HG02870 (cell line): ENCODE measurements around the gene MC4R.
A peak's percentile ranks its signal among the peaks of the same experiment; 100 is the strongest.
"Not testable (repeated sequence)": the region's sequence is repeated elsewhere in the genome, so short reads cannot be mapped to it uniquely, and the experiment has no call there.

Experiments
- ATAC-seq: cut with Tn5 transposase; IDR thresholded peaks from one replicate; pipeline ENCODE4 v1.9.1; 2021; ENCODE audit warnings: mild to moderate bottlenecking, moderate library complexity; ENCODE audit not compliant: unreplicated experiment

MC4R gene

DNA sequence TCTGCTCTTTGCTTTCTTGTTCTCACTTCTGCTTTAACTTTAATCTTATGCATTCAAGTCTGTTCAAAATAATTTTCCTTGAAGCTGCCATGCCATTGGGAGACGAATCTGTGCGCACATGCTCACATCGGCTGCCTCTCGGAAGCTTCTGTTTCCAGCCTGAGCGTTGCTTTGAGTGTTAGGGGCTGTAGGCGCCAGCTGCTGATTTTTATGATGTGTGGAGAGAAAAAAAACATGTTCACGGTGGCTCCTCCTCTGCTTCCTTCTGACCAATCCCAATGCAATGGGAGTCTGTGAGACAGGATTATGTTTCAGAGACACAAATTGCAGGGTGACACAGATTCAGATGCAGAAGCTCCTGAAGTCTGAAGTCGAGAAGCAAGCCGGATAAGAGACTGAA is at the start of gene MC4R:
MC4R (minus strand) TSS at position 180 of the 400 bp plus-strand sequence. CDS start 426 bp downstream, outside the sequence.
- no peak for ATAC-seq

DNA sequence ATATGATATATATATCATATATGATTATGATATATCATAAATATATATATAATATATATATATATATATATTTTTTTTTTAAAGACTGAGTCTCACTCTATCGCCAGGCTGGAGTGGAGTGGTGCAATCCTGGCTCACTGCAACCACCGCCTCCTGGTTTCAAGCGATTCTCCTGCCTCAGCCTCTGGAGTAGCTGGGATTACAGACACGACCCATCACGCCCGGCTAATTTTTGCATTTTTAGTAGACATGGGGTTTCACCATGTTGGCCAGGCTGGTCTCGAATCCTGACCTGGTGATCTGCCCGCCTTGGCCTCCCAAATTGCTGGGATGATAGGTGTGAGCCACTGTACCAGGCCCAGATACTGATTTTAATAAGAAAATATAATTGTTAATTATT is 49.7 kb upstream of the MC4R start:
- not testable (repeated sequence) for ATAC-seq

GRCh38 chr18:60421356-60422118 is 49.0 kb upstream of the MC4R start:
- ATAC-seq, result no peak

DNA sequence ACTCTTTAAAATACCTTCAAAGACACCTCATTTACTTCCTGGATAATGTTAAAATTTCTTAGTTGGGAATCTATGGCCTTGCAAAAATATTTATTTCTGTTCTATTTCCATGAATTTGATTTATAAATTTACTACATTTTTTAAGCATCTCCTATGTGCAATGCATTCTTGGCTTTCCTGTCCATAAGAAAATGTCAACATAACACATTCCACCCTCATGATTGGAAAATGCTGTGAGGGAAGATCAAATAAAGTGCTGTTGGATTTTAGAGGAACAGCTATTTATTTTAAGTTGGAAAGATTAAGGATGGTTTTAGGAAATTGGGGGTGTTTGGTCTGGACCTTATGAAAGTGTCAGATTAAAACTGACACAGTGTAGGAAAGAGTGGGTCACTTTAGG is 45.4 kb upstream of the MC4R start:
- ATAC-seq, result no peak

GRCh38 chr18:60413944-60414547 is 41.5 kb upstream of the MC4R start:
- peak; percentile 61 for ATAC-seq

- ATAC-seq, result no peak
Observed at GRCh38 chr18:60411715-60412114, 39.1 kb upstream of the MC4R start.

- ATAC-seq, result no peak
Observed at GRCh38 chr18:60406721-60407120, 34.1 kb upstream of the MC4R start.

DNA sequence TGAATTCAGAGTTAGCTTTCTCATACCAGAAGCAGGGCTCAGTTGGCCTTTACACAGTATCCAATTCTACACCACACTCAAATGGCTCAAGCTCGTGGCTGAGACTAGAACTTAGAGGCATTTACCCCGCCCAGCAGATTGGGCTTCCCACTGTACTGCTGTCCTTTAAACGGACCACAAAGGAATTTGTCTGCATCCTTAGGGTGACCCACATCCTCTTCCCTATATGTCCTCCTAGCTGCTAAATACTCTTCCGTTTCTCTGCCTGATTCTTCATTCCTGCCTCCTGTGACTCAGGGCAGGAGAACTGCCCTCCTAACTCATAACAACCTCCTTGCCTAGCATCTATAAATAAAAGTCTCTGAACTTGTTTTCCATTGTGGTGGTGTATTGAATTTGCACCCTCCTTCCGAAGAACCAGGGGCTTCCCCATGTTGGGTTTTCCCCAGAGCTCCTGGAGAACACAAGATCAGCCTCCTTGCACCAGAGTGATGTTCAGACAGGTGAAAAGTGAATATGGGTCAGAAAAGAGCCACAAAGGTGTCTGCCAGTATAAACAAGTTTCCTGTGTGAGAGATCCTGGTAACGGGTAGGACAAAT is 32.0 kb upstream of the MC4R start:
- ATAC-seq, result no peak

GRCh38 chr18:60401346-60401745 is 28.8 kb upstream of the MC4R start:
- no peak for ATAC-seq

- ATAC-seq, result no peak
Observed at GRCh38 chr18:60391571-60392226, 19.1 kb upstream of the MC4R start.

- ATAC-seq, result no peak
Observed at GRCh38 chr18:60389314-60389713, 16.7 kb upstream of the MC4R start.

DNA sequence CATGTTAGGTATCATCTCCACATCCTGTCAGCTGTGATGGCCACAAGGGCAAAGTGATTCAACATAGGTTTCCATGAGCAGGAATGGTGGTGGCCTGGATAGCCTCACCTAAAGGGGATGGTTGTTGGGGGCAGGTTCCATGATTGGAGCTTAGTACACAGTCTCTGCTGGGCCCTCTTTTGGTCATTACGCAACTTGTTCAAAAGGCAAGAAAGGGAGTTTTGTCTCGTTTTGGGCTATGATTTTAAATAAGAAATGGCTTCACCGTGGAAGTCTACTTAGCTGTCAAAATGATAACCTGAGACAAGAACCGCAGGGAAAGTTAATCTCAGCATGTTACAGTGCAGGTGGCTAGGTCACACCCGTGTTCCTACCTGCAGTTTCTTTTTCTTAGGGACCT is 13.1 kb upstream of the MC4R start:
- no peak for ATAC-seq

DNA sequence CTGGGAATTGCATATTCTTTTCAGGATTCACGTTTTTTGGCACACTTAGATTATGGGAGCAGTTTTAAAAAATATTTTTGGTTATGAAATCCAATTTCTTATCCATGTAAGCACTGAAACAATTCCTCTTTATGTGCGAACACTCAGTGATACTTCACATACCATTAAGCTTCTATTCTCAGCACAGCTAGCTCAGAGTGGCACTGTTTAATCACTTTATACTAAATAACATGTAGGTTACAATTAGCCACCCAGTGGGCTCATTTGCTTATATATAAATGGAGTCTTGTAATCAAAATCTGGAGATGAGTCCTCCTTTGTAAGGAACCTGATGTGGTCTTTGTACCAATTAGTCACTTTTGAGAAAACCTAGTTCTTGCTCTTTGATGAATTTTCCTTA is 11.3 kb upstream of the MC4R start:
- no peak for ATAC-seq

DNA sequence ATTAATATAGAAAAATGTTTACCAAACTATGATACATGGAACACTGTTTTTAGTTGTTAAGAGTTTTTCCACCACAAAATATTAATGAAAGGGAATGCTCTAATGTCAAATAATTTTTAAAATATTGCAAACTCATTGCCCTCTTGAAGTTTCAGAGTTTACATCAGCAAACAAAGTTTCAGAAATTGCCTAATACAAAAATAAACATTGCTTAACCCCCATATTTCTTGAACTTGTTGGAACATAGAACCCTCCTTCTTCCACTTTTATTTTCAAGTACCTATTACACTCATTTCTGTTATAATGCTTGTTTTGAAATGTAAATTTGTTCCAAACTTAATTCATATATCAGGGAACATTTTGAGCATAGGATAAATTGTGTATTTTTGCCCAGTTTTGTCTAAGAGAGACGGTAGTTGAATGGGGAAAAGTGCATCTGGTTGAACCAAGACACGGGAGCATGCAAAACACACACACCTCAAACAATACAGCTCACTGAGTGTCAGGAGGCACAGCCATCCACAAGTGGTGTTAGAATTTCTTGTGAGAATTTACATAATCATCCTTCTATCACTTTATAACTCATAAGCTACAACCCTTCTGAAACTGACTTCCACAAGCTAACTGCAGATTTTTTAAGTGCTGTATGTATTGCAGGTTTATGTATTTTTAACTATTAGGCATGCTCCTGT is 5.3 kb upstream of the MC4R start:
- ATAC-seq, result no peak

DNA sequence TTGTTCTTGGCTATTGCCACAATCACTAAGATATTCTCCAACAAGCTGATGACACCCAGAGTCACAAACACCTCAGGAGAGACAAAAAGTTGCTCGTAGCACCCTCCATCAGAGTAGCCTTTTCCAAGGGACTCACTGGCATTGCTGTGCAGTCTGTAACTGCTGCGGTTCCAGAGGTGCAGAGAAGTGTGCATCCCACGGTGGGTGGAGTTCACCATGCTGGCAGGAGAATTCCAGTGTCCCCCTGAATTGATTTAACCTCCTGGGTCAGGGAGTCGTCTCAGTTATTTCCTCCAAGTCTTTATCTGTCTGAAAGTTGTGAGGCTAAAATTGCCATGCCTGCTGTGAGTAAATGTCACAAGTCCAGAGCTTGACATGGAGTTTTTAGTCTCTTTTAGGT is 443 bp downstream of the MC4R start:
- ATAC-seq, result no peak

GRCh38 chr18:60358516-60358915 is 14.1 kb downstream of the MC4R start:
- ATAC-seq, result no peak

- no peak for ATAC-seq
Observed at GRCh38 chr18:60350941-60351340, 21.6 kb downstream of the MC4R start.

DNA sequence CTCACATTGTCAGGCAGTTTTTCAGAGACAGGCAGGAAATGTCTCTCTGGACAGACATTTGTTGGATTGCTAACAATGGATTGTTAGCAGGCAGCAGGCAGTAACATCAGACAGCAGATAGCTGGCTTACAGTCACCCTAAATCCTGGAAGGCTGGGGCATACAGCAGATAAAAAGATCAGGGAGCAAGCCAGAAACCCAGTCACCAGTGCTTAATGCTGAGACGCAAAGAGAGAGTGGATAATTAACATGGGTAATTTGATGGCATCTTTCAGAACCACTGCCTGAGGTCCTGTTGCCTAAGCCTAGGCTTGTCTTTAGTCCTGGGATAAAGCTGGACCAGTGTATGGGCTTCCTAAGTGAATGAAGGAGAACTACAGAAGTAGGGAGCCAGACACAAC is 22.4 kb downstream of the MC4R start:
- ATAC-seq, result no peak

GRCh38 chr18:60347526-60348045 is 25.0 kb downstream of the MC4R start:
- no peak for ATAC-seq

DNA sequence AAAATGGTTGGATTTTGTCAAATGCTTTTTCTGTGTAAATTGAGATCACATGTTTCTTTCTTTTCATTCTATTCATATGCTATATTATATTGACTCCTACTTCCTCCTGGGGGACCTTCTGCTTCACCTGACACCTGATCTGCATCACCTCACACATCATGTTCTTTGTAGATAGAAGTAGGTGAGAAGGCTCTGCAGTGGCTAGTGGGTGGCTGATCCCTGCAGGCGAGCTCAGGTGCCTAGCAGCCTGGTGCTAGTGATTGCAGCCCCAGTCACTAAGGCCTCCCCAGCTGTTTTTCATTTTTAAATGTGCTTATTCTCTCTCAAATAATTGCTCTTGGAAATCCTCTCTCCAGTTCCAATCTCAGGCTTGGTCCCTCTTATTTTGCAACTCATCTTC is 33.6 kb downstream of the MC4R start:
- ATAC-seq, result no peak

DNA sequence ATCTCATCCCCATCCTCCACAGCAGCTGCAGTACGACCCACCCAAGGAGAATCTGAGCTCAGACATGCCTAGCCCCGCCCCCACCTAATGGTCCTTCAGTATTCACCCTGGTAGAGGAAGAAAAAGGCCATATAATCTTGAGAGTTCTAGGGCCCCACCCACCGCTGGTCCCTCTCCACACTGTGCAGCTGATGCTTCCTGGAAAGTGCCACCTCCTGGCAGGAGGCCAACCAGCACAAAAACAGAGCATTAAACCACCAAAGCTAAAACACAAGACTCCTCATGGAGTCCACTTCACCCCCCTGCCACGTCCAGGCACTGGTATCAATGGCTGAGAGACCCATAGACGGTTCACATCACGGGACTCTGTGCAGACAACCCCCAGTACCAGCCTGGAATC is 40.7 kb downstream of the MC4R start:
- ATAC-seq, result no peak
